IgD-negative memory B cell (primary cell): ENCODE measurements around the gene MMP28. TPM values are rescaled to one million over a fixed set of nuclear protein-coding genes. Genes with fewer than 3 reads are reported as not detected.

Experiments used
- H3K27ac Mint-ChIP-seq, 3 donors: one replicate each; pipeline ENCODE4 v1.8.0; 2020 to 2022; ENCODE audit warnings: mild to moderate bottlenecking in 3 of 3, mixed read lengths in 3 of 3, moderate library complexity in 1 of 3
- H3K27me3 Mint-ChIP-seq: one replicate; pipeline ENCODE4 v1.8.0; 2021; ENCODE audit warnings: mixed read lengths
- H3K36me3 Mint-ChIP-seq: one replicate; pipeline ENCODE4 v1.8.0; 2020; ENCODE audit warnings: mild to moderate bottlenecking, mixed read lengths
- H3K4me1 Mint-ChIP-seq, 3 donors: one replicate each; pipeline ENCODE4 v1.8.0; 2020 to 2022; ENCODE audit warnings: mixed read lengths in 3 of 3, mild to moderate bottlenecking in 1 of 3
- H3K4me3 Mint-ChIP-seq, 4 donors: one replicate each; pipeline ENCODE4 v1.8.0; 2020 to 2022; ENCODE audit warnings: mild to moderate bottlenecking in 4 of 4, mixed read lengths in 4 of 4, moderate library complexity in 3 of 4
- H3K9me3 Mint-ChIP-seq, 3 donors: one replicate each; pipeline ENCODE4 v1.8.0; 2020 to 2021; ENCODE audit warnings: mixed read lengths in 3 of 3, mild to moderate bottlenecking in 1 of 3
- polyA plus RNA-seq: library from polyadenylated mRNA; unstranded; fragments of 300-500 nt; fragmentation: Illumina TruSeq; gene quantifications from one replicate; pipeline ENCODE4 v1.2.3, GENCODE V29; 2021

The MMP28 gene
- 0.49 TPM for polyA plus RNA-seq

- H3K27ac Mint-ChIP-seq, result peak within 1 kb of the TSS in 1 of 3 donors; percentile 26
- no peaks in the 10 kb centered on the region for H3K36me3 Mint-ChIP-seq
- peaks cover 4 to 8% (median 7%) of the 10 kb centered on the region in 3 donors for H3K4me1 Mint-ChIP-seq
- peak within 1 kb of the TSS; percentile 72 to 88 (median 76) for H3K4me3 Mint-ChIP-seq
- peaks cover 28% of the 10 kb centered on the region for H3K27me3 Mint-ChIP-seq
- no peaks in the 10 kb centered on the region for H3K9me3 Mint-ChIP-seq
Measured at GRCh38 chr17:35795007-35795870, at the start of gene MMP28. Gene MMP28, minus strand, starts transcription at chr17:35795641. Its CDS starts 264 bp downstream, at chr17:35795377.

DNA sequence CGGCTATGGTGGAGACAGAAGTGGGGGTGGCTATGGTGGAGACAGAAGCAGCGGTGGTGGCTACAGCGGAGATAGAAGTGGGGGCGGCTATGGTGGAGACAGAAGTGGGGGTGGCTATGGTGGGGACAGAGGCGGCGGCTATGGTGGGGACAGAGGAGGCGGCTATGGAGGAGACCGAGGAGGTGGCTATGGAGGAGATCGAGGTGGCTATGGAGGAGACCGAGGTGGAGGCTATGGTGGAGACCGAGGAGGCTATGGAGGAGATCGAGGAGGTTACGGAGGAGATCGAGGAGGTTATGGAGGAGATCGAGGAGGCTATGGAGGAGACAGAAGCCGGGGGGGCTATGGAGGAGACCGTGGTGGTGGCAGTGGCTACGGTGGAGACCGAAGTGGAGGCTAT, 49.1 kb upstream of the MMP28 start:
- Mint-ChIP-seq H3K36me3 (peaks cover 7% of the 10 kb centered on the region), H3K9me3 (no peaks in the 10 kb centered on the region), H3K4me1 (peaks cover 0 to 3% (median 0%) of the 10 kb centered on the region in 3 donors), H3K27me3 (no peaks in the 10 kb centered on the region), H3K4me3 (no peak overlapping the region), H3K27ac (no peak overlapping the region)

- Mint-ChIP-seq H3K4me1 (peaks cover 0 to 2% (median 0%) of the 10 kb centered on the region in 3 donors), H3K36me3 (peaks cover 7% of the 10 kb centered on the region), H3K27me3 (no peaks in the 10 kb centered on the region), H3K9me3 (no peaks in the 10 kb centered on the region), H3K4me3 (no peak overlapping the region), H3K27ac (no peak overlapping the region)
Measured at GRCh38 chr17:35843698-35844097, 48.3 kb upstream of the MMP28 start.

DNA sequence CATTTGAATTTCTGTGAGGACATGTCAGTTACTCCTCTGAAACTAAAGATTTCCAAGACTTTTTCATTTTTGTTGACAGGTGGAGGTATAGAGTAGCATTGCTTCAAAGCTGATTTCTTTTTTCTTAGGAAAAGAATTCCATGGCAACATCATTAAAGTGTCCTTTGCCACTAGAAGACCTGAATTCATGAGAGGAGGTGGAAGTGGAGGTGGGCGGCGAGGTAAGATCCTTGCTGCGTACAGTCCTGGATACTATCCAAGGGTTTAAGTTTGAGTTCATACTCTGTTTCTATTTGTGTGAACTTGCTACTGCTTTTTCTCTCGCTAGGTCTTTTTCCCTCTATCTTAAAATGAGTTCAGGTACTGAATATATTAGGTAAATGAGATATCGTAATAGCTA, 46.8 kb upstream of the MMP28 start:
- H3K36me3 Mint-ChIP-seq, result peaks cover 9% of the 10 kb centered on the region

DNA sequence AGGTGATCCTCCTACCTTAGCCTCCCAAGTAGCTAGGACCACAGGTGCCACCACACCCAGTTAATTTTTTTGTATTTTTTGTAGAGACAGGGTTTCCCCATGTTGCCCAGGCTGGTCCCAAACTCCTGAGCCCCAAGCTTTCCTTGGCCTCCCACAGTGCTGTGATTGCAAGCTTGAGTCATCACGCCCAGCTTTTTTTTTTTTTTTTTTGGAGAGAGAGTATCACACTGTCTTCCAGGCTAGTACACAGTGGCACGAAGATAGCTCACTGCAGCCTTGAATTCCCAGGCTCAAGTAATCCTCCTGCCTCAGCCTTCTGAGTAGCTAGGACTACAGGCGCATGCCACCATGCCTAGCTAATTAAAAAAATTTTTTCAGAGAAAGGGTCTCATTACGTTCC, 46.1 kb upstream of the MMP28 start:
- H3K36me3 Mint-ChIP-seq, result peaks cover 9% of the 10 kb centered on the region
- H3K27me3 Mint-ChIP-seq, result no peaks in the 10 kb centered on the region
- peak overlapping the region in 1 of 4 donors; percentile 39 for H3K4me3 Mint-ChIP-seq
- H3K9me3 Mint-ChIP-seq, result no peaks in the 10 kb centered on the region
- H3K27ac Mint-ChIP-seq, result no peak overlapping the region
- no peaks in the 10 kb centered on the region for H3K4me1 Mint-ChIP-seq

More for the DNA sequence above, 46.8 kb upstream of the MMP28 start:
- H3K9me3 Mint-ChIP-seq, result no peaks in the 10 kb centered on the region
- H3K27ac Mint-ChIP-seq, result no peak overlapping the region
- no peaks in the 10 kb centered on the region for H3K27me3 Mint-ChIP-seq
- H3K4me3 Mint-ChIP-seq, result no peak overlapping the region
- no peaks in the 10 kb centered on the region for H3K4me1 Mint-ChIP-seq

DNA sequence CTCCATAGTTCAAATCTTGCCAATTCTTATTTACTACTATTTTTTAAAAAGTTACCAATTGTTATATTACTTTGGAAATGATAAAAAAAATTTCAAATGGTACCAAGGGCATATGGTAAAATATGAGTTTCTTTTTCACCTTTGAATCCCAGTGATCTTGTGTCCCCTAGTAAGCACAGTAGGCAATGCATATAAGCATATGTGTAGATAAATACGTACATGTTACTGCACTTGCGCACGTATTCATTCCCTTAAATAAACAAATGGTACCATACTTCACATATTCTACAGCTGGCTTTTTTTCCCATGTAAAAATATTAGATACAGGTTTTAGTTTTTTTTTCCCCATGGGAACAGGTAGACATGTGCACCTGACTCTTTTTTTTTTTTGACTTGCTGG, 45.7 kb upstream of the MMP28 start:
- H3K4me3 Mint-ChIP-seq, result peak overlapping the region in 1 of 4 donors; percentile 39
- H3K27me3 Mint-ChIP-seq, result no peaks in the 10 kb centered on the region
- no peaks in the 10 kb centered on the region for H3K4me1 Mint-ChIP-seq
- peaks cover 9% of the 10 kb centered on the region for H3K36me3 Mint-ChIP-seq
- H3K27ac Mint-ChIP-seq, result no peak overlapping the region
- H3K9me3 Mint-ChIP-seq, result no peaks in the 10 kb centered on the region

GRCh38 chr17:35825206-35825605, 29.8 kb upstream of the MMP28 start:
- H3K36me3 Mint-ChIP-seq, result peaks cover 2% of the 10 kb centered on the region
- no peak overlapping the region for H3K27ac Mint-ChIP-seq
- no peaks in the 10 kb centered on the region for H3K9me3 Mint-ChIP-seq
- H3K4me3 Mint-ChIP-seq, result no peak overlapping the region
- no peaks in the 10 kb centered on the region for H3K27me3 Mint-ChIP-seq
- H3K4me1 Mint-ChIP-seq, result no peaks in the 10 kb centered on the region

DNA sequence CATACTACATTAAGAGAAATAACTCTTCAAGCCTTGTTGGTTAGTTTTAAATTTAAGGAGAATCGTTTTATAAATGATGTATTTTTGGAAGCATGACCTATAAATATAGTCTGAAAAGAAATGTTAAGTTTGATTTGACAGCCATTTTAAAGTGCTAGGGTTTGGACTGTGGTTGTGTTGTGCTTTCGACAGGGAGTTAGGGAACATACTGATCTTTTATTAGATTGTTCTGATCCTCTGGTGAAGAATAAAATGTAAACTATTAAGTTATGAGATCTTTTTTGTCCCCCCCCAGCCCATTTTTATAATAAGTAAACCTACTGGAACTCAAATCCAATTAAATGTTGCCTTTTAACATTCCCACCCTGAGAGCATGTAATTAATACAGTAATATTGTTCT, 25.9 kb upstream of the MMP28 start:
- H3K9me3 Mint-ChIP-seq, result no peaks in the 10 kb centered on the region
- peaks cover 2% of the 10 kb centered on the region for H3K36me3 Mint-ChIP-seq
- H3K27me3 Mint-ChIP-seq, result no peaks in the 10 kb centered on the region
- H3K4me3 Mint-ChIP-seq, result no peak overlapping the region
- peaks cover 0 to 7% (median 3%) of the 10 kb centered on the region in 3 donors for H3K4me1 Mint-ChIP-seq
- H3K27ac Mint-ChIP-seq, result no peak overlapping the region

DNA sequence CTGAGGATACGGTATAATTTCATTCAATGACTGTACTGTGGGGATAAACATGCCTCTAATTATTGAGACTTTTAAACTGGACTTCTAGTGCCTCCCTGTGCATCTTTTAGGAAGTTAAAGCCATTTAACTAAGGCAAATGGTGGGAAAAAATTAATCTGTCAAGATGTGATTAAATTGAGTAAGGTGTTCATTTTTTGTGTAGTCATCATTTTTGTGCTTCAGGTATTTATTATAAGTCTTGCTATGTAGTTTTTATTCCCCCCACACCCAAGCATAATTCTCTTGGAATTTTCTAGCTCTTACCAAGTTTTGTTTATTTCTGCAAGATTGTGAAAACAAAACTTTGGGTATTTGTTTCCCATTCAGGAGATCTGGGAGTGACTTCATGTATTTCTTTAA, 24.0 kb upstream of the MMP28 start:
- H3K27me3 Mint-ChIP-seq, result no peaks in the 10 kb centered on the region
- H3K27ac Mint-ChIP-seq, result no peak overlapping the region
- no peaks in the 10 kb centered on the region for H3K9me3 Mint-ChIP-seq
- H3K36me3 Mint-ChIP-seq, result peaks cover 2% of the 10 kb centered on the region
- H3K4me1 Mint-ChIP-seq, result peaks cover 10 to 17% (median 12%) of the 10 kb centered on the region in 3 donors
- no peak overlapping the region for H3K4me3 Mint-ChIP-seq

DNA sequence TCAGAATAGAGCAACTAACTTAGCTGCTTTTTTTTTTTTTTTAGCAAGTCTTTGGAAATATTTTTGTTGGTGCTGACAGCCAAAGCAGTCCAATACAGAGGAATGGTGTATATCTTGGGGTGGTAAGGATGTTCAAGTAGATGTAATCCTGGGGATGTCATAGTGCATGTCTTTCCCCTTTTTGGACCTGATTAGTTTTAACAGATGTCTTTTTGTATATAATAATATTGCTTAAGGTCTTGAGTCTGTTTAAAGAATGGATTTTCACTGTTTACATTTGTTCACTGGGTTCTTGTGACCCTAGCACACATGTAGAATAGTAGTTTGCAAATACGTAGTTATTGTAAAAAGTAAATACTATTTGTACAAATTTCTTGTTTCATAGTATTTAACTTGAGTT, 21.8 kb upstream of the MMP28 start:
- peaks cover 3% of the 10 kb centered on the region for H3K36me3 Mint-ChIP-seq
- H3K27me3 Mint-ChIP-seq, result no peaks in the 10 kb centered on the region
- H3K9me3 Mint-ChIP-seq, result no peaks in the 10 kb centered on the region
- peaks cover 19 to 25% (median 22%) of the 10 kb centered on the region in 3 donors for H3K4me1 Mint-ChIP-seq
- no peak overlapping the region for H3K4me3 Mint-ChIP-seq
- H3K27ac Mint-ChIP-seq, result no peak overlapping the region

DNA sequence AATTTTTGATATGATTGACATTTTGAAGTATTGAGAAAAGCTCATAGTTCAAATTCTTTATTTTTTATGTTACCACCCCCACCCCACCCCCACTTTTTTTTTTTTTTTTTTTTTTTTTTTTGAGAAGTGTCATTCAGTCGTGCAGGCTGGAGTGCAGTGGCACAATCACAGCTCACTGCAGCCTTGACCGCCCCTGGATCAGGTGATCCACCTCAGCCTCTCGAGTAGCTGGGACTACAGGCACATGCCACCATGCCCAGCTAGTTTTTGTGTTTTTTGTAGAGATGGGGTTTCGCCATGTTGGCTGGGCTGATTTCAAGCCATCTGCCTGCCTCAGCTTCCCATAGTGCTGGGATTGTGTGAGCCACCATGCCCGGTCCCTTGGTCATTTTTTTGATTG, 21.3 kb upstream of the MMP28 start:
- no peak overlapping the region for H3K27ac Mint-ChIP-seq
- no peaks in the 10 kb centered on the region for H3K9me3 Mint-ChIP-seq
- no peaks in the 10 kb centered on the region for H3K27me3 Mint-ChIP-seq
- peak overlapping the region in 1 of 4 donors; percentile 60 for H3K4me3 Mint-ChIP-seq
- peaks cover 3% of the 10 kb centered on the region for H3K36me3 Mint-ChIP-seq
- H3K4me1 Mint-ChIP-seq, result peaks cover 22 to 29% (median 26%) of the 10 kb centered on the region in 3 donors

DNA sequence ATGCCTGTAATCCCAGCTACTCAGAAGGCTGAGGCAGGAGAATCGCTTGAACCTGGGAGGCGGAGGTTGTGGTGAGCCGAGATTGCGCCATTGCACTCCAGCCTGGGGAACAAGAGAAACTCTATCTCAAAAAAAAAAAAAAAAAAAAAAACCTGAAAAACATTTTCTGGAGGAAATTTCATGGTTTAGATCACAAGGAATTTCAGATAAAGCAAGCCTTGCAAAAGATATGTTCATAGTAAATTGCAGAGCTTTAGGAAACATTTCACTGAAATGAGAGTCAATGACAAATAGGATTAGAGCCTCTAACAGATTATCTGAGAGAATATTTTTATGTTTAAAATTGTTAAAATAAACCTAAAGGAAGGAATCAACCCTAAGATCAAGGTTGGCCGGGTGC, 17.0 kb upstream of the MMP28 start:
- H3K4me1 Mint-ChIP-seq, result peaks cover 38 to 54% (median 41%) of the 10 kb centered on the region in 3 donors
- H3K9me3 Mint-ChIP-seq, result no peaks in the 10 kb centered on the region
- H3K27ac Mint-ChIP-seq, result no peak overlapping the region
- peaks cover 3% of the 10 kb centered on the region for H3K36me3 Mint-ChIP-seq
- H3K4me3 Mint-ChIP-seq, result peak overlapping the region in 1 of 4 donors; percentile 64
- H3K27me3 Mint-ChIP-seq, result no peaks in the 10 kb centered on the region

GRCh38 chr17:35811759-35812158, 16.3 kb upstream of the MMP28 start:
- Mint-ChIP-seq H3K27me3 (no peaks in the 10 kb centered on the region), H3K4me3 (peak overlapping the region in 3 of 4 donors; percentile 34 to 64 (median 63)), H3K27ac (no peak overlapping the region), H3K36me3 (peaks cover 3% of the 10 kb centered on the region), H3K4me1 (peaks cover 38 to 51% (median 44%) of the 10 kb centered on the region in 3 donors), H3K9me3 (no peaks in the 10 kb centered on the region)

- no peaks in the 10 kb centered on the region for H3K9me3 Mint-ChIP-seq
- H3K27ac Mint-ChIP-seq, result peak overlapping the region; percentile 81 to 98 (median 97)
- H3K4me1 Mint-ChIP-seq, result peaks cover 29 to 42% (median 39%) of the 10 kb centered on the region in 3 donors
Measured at GRCh38 chr17:35809855-35810461, 14.5 kb upstream of the MMP28 start.

More at GRCh38 chr17:35809855-35810461, 14.5 kb upstream of the MMP28 start:
- H3K27me3 Mint-ChIP-seq, result no peaks in the 10 kb centered on the region
- peak overlapping the region; percentile 87 to 99 (median 90) for H3K4me3 Mint-ChIP-seq
- H3K36me3 Mint-ChIP-seq, result peaks cover 3% of the 10 kb centered on the region
